HG03442 (cell line): ENCODE measurements around the gene CACNA1I.

Source experiments
- ATAC-seq: cut with Tn5 transposase; IDR thresholded peaks from one replicate; pipeline ENCODE4 v1.9.1; 2021; ENCODE audit warnings: mild to moderate bottlenecking, moderate library complexity; ENCODE audit not compliant: unreplicated experiment

The CACNA1I gene

GRCh38 chr22:39664485-39665200 is 94.1 kb downstream of the CACNA1I start:
- ATAC-seq: no peak

GRCh38 chr22:39665229-39665628 is 94.7 kb downstream of the CACNA1I start:
- no peak for ATAC-seq

- no peak for ATAC-seq
Measured at GRCh38 chr22:39665661-39666431, 95.3 kb downstream of the CACNA1I start.

DNA sequence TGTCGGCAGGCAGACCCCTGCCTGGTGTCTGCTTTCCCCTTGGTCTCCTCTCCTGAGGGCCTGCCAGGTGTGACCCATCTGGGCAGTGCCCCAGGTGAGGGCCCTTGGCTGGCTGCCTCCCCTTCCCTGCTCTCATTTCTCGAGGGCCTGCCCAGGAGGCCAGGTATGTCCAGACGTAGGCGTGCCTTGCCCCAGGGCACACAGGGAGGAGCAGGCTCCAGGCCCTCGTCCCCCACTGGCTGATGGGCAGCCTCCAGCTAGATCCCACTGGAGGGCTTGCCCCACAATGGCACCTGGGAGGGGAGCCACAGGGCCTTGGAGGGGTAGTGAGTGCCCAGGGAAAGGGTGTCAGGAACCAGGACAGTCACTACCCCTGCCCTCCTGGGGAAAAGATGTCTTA is 95.9 kb downstream of the CACNA1I start:
- ATAC-seq: no peak

DNA sequence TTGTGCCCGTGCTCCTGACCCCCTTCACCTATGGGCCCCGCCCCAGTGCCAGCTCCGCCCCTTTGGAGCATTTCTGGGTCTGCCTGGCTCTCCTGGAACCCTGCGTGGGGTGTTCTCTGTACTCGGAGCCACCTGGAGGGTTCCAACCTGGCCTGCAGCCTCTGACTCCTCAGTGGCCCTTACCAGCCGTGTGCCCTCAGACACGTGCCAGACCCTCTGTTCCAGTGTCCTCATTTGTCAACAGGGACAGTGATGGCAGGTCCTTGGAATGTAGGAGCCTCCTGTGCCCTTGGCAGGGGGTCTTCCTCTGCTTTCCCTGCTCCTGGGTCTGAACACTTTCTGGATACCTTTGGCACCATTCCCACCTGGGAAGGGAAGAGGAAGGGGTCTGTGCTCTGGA is 96.4 kb downstream of the CACNA1I start:
- ATAC-seq: no peak

GRCh38 chr22:39669432-39669831 is 98.9 kb downstream of the CACNA1I start:
- no peak for ATAC-seq

GRCh38 chr22:39671936-39672335 is 101.4 kb downstream of the CACNA1I start:
- ATAC-seq: no peak

- ATAC-seq: no peak
Measured at GRCh38 chr22:39674536-39674935, 104.0 kb downstream of the CACNA1I start.

GRCh38 chr22:39675947-39676346 is 105.4 kb downstream of the CACNA1I start:
- no peak for ATAC-seq

GRCh38 chr22:39677967-39678366 is 107.4 kb downstream of the CACNA1I start:
- ATAC-seq: no peak

- ATAC-seq: no peak
Measured at GRCh38 chr22:39678862-39679490, 108.4 kb downstream of the CACNA1I start.

GRCh38 chr22:39679652-39680051 is 109.1 kb downstream of the CACNA1I start:
- no peak for ATAC-seq

DNA sequence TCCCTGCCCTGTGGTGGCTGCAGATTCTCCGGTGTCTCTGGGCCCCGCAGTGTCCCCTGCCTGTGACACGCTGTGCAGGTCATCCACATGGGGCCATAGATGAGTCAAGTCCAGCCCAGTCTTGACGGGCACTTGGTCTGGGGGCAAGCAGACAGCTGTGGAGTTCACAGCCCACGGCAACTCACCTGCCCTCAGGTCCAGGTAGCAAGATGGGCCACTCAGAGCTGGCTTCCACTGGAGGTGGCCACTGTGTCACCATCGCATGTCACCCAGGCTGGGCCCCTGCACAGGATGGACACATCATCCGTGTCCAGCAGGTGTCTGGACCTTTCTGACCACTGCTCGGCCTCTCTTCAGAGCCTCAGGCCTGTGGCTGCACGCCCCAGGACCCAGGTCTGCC is 109.9 kb downstream of the CACNA1I start:
- no peak for ATAC-seq

DNA sequence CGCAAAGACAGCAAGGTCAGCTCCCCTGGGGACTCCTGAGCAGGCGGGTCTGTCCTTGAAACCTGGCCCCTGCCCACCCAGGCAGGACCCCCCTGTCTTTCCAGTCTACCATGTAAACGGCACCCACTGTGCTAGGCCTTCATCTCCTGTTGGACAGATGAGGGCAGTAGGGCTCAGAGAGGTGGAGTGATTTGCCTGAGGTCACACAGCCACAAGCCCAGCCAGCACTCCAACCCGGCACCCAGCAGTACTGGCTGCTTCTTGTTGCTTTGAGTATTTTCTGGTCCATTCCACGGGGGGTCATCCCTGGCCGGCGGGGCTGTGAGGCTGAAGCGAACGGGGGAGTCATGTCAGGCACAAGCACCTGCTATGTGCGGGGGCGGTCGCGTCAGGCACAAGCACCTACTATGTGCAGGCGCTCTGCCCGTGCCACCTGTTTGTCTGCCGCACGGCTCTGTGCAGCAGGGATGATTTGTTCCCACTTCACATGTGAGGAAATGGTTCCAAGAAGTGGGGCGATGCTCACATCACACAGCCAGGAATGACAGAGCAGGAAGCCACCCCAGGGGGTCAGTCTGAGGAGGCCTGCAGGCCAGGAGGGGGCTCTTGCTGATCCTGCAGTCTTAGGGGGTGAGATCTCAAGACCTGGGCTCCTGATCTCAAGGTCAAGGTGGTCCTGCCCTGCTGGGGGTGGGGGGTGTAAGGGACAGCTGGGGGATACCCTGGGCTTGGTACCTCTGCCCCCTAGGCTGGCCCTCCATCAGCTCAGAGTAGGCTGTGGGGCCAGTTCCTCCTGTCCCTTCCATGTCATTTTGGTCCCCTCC is 110.7 kb downstream of the CACNA1I start:
- ATAC-seq: no peak

DNA sequence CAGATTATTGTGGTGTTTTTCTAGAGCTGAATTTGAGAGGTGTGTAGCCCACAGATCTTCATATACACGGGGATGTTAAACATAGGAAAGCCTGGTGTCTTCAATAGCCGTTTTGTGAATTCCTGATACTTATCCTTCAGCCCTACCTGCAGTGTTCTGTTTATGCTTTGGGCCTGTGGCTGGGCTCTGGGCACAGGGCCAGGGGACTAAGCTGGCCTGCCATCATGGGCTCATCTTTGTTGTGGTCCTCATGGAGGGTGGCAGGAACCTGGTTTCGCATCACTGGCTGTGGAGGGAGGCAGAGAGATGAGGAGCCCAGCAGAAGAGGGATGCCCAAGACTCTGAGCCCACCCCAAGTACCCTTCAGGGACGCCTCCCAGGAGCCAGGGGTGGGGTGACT is 112.4 kb downstream of the CACNA1I start:
- ATAC-seq: no peak

- no peak for ATAC-seq
Measured at GRCh38 chr22:39683639-39684038, 113.1 kb downstream of the CACNA1I start.

DNA sequence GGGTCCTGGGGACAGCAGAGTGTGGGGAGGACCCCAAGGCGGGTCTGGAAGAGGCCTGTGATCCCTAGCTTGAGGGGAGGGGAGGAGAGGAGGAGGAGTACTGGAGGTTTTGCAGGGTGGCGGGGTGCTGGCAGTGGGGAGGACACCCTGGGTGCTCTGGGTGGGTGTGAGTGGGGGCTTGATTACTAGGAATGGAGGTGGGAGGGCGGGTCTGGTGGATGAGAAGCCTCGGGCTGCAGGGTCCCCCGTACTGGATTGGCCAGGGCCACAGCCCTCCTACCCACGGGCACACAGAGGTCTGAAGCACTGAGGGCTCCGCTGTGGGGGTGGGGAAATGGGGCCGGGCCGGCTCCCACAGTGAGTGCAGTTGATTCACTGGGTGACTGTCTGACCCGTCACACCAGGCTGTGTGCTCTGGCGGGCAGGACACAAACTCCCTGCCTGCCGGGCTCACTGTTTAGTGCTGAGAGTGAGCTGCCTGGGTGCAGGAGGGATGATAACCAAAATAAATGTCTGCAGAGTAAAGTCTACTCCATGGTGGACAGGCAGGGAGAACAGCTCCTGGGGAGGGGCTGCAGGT is 114.2 kb downstream of the CACNA1I start:
- no peak for ATAC-seq

DNA sequence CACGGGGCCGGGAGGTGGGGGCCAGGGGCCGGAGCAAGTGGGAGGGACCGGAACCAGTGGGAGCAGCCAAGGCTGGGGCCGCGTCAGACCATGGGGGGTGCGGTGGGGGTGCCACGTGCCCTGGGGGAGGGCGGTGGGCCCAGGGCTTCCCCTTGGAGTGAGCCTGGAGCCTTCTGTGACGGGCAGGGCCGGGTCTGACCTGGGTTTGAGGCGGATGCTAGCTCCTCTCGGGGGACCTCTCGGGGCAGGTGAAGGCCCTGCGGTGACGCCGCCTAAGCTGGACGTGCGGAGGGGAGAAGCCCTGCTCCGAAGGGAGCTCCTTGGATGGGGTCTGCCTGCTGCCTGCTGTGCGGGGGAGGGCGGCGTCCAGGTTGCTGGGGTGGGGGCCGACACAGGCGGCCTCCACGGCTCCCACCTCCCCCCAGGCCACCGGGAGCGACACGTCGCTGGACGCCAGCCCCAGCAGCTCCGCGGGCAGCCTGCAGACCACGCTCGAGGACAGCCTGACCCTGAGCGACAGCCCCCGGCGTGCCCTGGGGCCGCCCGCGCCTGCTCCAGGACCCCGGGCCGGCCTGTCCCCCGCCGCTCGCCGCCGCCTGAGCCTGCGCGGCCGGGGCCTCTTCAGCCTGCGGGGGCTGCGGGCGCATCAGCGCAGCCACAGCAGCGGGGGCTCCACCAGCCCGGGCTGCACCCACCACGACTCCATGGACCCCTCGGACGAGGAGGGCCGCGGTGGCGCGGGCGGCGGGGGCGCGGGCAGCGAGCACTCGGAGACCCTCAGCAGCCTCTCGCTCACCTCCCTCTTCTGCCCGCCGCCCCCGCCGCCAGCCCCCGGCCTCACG is 115.0 kb downstream of the CACNA1I start:
- ATAC-seq: no peak

- ATAC-seq: no peak
Measured at GRCh38 chr22:39686178-39686620, 115.6 kb downstream of the CACNA1I start.
